Embryonic facial prominence (tissue), 1 donor: Measurements from ENCODE around the gene TCEANC2.
"Not testable (repeated sequence)": the region's sequence is repeated elsewhere in the genome, so short reads cannot be mapped to it uniquely, and the experiment has no call there.

Experiments
- DNase-seq: peaks from one replicate; pipeline ENCODE4 v3.0.0-alpha.2; 2016; ENCODE audit errors: extremely low spot score

TCEANC2 gene

GRCh38 chr1:54086754-54087153, 33.3 kb downstream of the TCEANC2 start:
- no peak for DNase-seq

GRCh38 chr1:54088385-54088784, 35.0 kb downstream of the TCEANC2 start:
- no peak for DNase-seq

- DNase-seq: no peak
Observed at GRCh38 chr1:54091666-54092065, 38.3 kb downstream of the TCEANC2 start.

GRCh38 chr1:54094001-54094729, 40.8 kb downstream of the TCEANC2 start:
- DNase-seq: no peak

- DNase-seq: not testable (repeated sequence)
Observed at GRCh38 chr1:54094730-54095105, 41.3 kb downstream of the TCEANC2 start.

GRCh38 chr1:54095546-54096226, 42.3 kb downstream of the TCEANC2 start:
- DNase-seq: no peak

GRCh38 chr1:54096227-54096876, 42.9 kb downstream of the TCEANC2 start:
- no peak for DNase-seq

GRCh38 chr1:54096877-54097240, 43.5 kb downstream of the TCEANC2 start:
- no peak for DNase-seq

- DNase-seq: no peak
Observed at GRCh38 chr1:54099061-54099610, 45.7 kb downstream of the TCEANC2 start.

- DNase-seq: no peak
Observed at GRCh38 chr1:54100500-54100899, 47.1 kb downstream of the TCEANC2 start.

GRCh38 chr1:54103414-54103813, 50.0 kb downstream of the TCEANC2 start:
- DNase-seq: no peak

- DNase-seq: not testable (repeated sequence)
Observed at GRCh38 chr1:54104613-54105012, 51.2 kb downstream of the TCEANC2 start.

- no peak for DNase-seq
Observed at GRCh38 chr1:54105080-54105479, 51.7 kb downstream of the TCEANC2 start.

GRCh38 chr1:54105736-54106269, 52.4 kb downstream of the TCEANC2 start:
- no peak for DNase-seq

GRCh38 chr1:54107131-54107530, 53.7 kb downstream of the TCEANC2 start:
- no peak for DNase-seq

GRCh38 chr1:54108156-54108555, 54.7 kb downstream of the TCEANC2 start:
- no peak for DNase-seq

GRCh38 chr1:54109129-54110090, 56.0 kb downstream of the TCEANC2 start:
- DNase-seq: no peak

GRCh38 chr1:54110996-54111395, 57.6 kb downstream of the TCEANC2 start:
- DNase-seq: no peak

GRCh38 chr1:54111624-54112023, 58.2 kb downstream of the TCEANC2 start:
- no peak for DNase-seq

- no peak for DNase-seq
Observed at GRCh38 chr1:54112027-54112426, 58.6 kb downstream of the TCEANC2 start.

- DNase-seq: no peak
Observed at GRCh38 chr1:54112705-54113368, 59.4 kb downstream of the TCEANC2 start.
